ENCODE results near the gene ZNHIT1.
"Not testable (repeated sequence)": the region's sequence is repeated elsewhere in the genome, so short reads cannot be mapped to it uniquely, and the experiment has no call there.

ZNHIT1 gene

DNA sequence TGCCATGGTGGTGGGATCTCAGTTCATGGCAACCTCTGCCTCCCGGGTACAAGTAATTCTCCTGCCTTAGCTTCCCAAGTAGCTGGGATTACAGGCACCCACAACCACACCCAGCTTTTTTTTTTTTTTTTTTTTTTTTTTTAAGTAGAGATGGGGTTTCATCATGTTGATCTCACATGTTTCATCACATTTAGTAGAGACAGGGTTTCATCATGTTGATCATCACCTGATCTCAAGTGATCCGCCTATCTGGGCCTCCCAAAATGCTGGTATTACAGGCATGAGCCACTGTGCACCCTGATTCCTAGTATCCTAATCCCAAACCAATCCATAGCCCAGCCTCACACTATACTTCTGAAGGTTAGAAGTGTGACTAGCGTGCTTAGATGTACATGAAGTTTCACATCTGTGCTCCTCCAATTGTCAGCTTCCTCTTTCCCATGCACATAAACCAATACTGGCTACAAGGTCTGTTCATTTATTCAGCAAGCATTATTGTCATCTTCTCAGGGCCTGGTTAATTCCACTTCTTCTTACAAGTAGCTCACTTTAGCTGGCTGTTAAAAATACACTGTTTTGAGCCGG is 31.0 kb upstream of the ZNHIT1 start:
- no peak for DNase-seq (ENCODE audit: low read depth, low spot score)
- in situ Hi-C loops (cut with HindIII; ENCODE audit: low sequenced_read_pairs) = no loop called here
- no peak overlapping the region for H3K4me3 ChIP-seq (ENCODE audit: low read depth, low read length)
- TF ChIP-seq, protein P1, sequence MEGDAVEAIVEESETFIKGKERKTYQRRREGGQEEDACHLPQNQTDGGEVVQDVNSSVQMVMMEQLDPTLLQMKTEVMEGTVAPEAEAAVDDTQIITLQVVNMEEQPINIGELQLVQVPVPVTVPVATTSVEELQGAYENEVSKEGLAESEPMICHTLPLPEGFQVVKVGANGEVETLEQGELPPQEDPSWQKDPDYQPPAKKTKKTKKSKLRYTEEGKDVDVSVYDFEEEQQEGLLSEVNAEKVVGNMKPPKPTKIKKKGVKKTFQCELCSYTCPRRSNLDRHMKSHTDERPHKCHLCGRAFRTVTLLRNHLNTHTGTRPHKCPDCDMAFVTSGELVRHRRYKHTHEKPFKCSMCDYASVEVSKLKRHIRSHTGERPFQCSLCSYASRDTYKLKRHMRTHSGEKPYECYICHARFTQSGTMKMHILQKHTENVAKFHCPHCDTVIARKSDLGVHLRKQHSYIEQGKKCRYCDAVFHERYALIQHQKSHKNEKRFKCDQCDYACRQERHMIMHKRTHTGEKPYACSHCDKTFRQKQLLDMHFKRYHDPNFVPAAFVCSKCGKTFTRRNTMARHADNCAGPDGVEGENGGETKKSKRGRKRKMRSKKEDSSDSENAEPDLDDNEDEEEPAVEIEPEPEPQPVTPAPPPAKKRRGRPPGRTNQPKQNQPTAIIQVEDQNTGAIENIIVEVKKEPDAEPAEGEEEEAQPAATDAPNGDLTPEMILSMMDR (IDR thresholded peaks at IDR 0.05; ENCODE audit: low read depth, low read length) = no peak

DNA sequence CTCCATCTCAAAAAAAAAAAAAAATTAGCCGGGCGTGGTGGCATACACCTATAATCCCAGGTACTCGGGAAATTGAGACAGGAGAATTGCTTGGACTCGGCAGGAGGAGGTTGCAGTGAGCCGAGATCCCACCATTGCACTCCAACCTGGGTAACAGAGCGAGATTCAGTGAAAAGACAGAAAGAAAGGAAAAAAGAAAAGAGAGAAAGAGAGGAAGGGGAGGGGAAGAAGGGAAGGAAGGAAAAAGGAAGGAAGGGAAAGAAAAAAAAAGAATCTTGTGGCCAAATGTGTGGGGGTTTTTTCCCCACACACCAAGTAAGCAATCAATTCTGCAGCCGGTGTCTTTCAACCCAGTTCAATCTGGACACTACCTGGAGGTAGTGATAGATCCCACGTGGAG is 28.9 kb upstream of the ZNHIT1 start:
- TF ChIP-seq, protein P1 (IDR thresholded peaks at IDR 0.05; ENCODE audit: low read depth, low read length) = no peak

DNA sequence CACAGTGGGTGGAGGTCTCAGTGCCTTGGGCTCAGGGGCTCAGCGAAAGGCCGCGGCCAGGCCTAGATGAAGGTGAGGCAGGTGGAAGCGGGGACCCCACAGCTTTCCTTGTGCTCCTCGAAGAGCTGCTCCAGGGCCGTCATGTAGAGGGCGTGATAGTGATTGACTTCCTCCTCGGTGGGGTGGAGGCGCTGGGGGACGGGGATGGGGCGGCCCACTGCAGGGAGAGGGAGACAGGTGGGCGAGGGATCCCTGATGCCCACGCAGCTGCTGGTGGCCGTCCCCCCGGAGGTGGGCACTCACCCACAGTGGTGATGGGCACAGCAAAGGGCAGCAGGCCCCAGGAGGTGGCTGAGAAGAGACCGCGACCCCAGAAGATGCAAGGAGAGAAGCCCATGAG is 22.1 kb upstream of the ZNHIT1 start:
- in situ Hi-C loops (cut with HindIII; ENCODE audit: low sequenced_read_pairs) = no loop called here
- TF ChIP-seq, protein P1 (IDR thresholded peaks at IDR 0.05; ENCODE audit: low read depth, low read length) = no peak
- H3K4me3 ChIP-seq (ENCODE audit: low read depth, low read length) = no peak overlapping the region

More for the DNA sequence above, 28.9 kb upstream of the ZNHIT1 start:
- no peak overlapping the region for H3K4me3 ChIP-seq (ENCODE audit: low read depth, low read length)
- in situ Hi-C loops (cut with HindIII; ENCODE audit: low sequenced_read_pairs) = no loop called here
- no peak for DNase-seq (ENCODE audit: low read depth, low spot score)

DNA sequence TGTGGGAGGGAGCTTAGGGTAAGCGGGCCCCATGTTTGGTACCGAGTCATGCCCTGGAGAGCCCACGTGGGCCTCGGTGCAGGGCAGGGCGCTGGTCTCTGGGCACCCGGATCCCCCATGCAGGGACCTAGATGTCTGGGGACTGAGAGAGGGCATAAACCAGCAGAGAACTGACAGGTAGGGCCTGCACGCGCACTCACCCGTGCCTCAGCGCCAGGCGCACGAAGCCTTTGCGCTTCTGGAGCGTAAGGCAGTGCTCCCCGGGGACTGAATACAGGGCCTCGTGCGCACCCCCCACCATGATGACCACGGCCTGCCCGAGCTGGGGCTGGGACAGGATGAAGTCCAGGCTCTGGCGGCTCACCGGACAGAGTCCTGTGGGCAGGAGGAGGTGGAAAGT is 20.0 kb upstream of the ZNHIT1 start:
- H3K4me3 ChIP-seq (ENCODE audit: low read depth, low read length) = no peak overlapping the region
- in situ Hi-C loops (cut with HindIII; ENCODE audit: low sequenced_read_pairs) = no loop called here
- DNase-seq (ENCODE audit: low read depth, low spot score) = no peak
- TF ChIP-seq, protein P1 (IDR thresholded peaks at IDR 0.05; ENCODE audit: low read depth, low read length) = no peak

More for the DNA sequence above, 22.1 kb upstream of the ZNHIT1 start:
- no peak for DNase-seq (ENCODE audit: low read depth, low spot score)

DNA sequence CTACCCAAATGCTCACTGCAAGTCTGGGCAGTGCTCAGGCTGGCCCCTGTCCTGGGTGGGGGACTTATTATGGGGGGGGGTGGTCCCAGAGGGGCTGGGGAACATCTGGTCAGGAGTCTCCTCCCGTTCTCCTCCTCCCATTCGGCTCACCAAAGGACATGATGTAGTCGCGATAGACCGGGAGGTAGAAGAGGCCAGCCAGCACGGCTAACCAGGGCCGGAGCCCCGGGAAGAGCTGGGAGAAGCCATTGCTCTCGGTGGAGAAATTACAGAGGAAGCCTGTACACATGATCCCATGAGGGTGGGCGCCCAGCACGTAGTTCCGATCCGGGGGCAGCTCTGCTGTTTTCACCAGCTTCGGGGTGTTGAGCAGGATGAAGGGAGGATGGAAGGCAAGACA is 19.5 kb upstream of the ZNHIT1 start:
- TF ChIP-seq, protein P1 (IDR thresholded peaks at IDR 0.05; ENCODE audit: low read depth, low read length) = no peak
- no peak for DNase-seq (ENCODE audit: low read depth, low spot score)
- H3K4me3 ChIP-seq (ENCODE audit: low read depth, low read length) = no peak overlapping the region
- in situ Hi-C loops (cut with HindIII; ENCODE audit: low sequenced_read_pairs) = no loop called here

DNA sequence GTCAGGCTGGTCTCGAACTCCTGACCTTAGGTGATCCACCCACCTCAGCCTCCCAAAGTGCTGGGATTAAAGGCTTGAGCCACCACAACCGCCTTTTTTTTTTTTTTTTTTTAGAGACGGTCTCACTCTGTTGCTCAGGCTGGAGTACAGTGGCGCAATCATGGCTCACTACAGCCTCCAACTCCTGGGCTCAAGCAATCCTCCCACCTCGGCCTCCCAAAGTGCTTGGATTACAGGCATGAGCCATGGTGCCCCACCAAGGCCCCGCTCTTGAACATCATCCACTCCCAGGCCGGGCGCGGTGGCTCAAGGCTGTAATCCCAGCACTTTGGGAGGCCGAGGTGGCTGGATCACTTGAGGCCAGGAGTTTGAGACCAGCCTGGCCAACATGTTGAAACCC is 18.4 kb upstream of the ZNHIT1 start:
- DNase-seq (ENCODE audit: low read depth, low spot score); H3K4me3 ChIP-seq (ENCODE audit: low read depth, low read length); in situ Hi-C loops (cut with HindIII; ENCODE audit: low sequenced_read_pairs): not testable (repeated sequence)

DNA sequence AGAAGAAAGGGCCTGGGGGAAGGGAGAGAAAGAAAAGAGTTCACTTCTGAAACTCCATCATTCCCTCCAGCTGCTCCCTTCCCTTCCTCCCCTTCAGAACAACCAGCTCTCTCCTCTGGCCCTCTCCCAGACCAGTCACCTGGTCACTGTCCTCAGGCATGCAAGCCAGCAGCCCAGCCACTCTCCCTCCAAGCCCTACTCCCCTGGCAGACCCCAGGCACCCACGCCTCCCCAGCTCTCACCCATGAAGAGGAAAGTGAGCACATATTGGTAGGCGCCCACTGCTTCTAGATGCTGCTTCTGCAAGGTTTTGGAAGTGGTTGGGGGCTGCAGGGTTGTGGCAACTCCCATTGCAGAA is 17.5 kb upstream of the ZNHIT1 start:
- DNase-seq (ENCODE audit: low read depth, low spot score) = no peak
- in situ Hi-C loops (cut with HindIII; ENCODE audit: low sequenced_read_pairs) = no loop called here
- no peak overlapping the region for H3K4me3 ChIP-seq (ENCODE audit: low read depth, low read length)
- TF ChIP-seq, protein P1 (IDR thresholded peaks at IDR 0.05; ENCODE audit: low read depth, low read length) = no peak

Measured in astrocyte of the spinal cord (primary cell).